ENCODE results near the gene BRD2.

Gene BRD2

GRCh38 chr6:33024521-33024920, 56.1 kb downstream of the BRD2 start:
- Histone ChIP-seq H3K27me3 (peaks cover 21% of the 10 kb centered on the region), H3K9me3 (no peaks in the 10 kb centered on the region)
- no peak for DNase-seq

GRCh38 chr6:33028220-33028849, 59.9 kb downstream of the BRD2 start:
- no peak for TF ChIP-seq CTCF (IDR thresholded peaks at IDR 0.05; ENCODE audit: low read depth, low read length)
- H3K36me3 ChIP-seq, result no peaks in the 10 kb centered on the region
- H3K4me1 ChIP-seq, result no peaks in the 10 kb centered on the region
- no peak overlapping the region for H3K4me3 ChIP-seq (ENCODE audit: low read depth, low read length)
- no peaks in the 10 kb centered on the region for H3K9me3 ChIP-seq
- peaks cover 3% of the 10 kb centered on the region; the same call in 1 of the 2 replicates for H3K27me3 ChIP-seq
- no peak for DNase-seq

More at GRCh38 chr6:33024521-33024920, 56.1 kb downstream of the BRD2 start:
- H3K4me1 ChIP-seq, result no peaks in the 10 kb centered on the region
- TF ChIP-seq CTCF (IDR thresholded peaks at IDR 0.05; ENCODE audit: low read depth, low read length), result no peak
- H3K4me3 ChIP-seq (ENCODE audit: low read depth, low read length), result no peak overlapping the region
- no peaks in the 10 kb centered on the region for H3K36me3 ChIP-seq

GRCh38 chr6:33029328-33030184, 61.2 kb downstream of the BRD2 start:
- no peak for DNase-seq
- H3K4me1 ChIP-seq, result no peaks in the 10 kb centered on the region
- no peak for TF ChIP-seq CTCF (IDR thresholded peaks at IDR 0.05; ENCODE audit: low read depth, low read length)
- H3K9me3 ChIP-seq, result no peaks in the 10 kb centered on the region
- H3K4me3 ChIP-seq (ENCODE audit: low read depth, low read length), result no peak overlapping the region
- H3K36me3 ChIP-seq, result no peaks in the 10 kb centered on the region
- H3K27me3 ChIP-seq, result peaks cover 3% of the 10 kb centered on the region; the same call in 1 of the 2 replicates

GRCh38 chr6:33030245-33030644, 61.9 kb downstream of the BRD2 start:
- no peaks in the 10 kb centered on the region for H3K36me3 ChIP-seq
- no peak for DNase-seq

More at GRCh38 chr6:33030245-33030644, 61.9 kb downstream of the BRD2 start:
- Histone ChIP-seq H3K4me1 (no peaks in the 10 kb centered on the region), H3K4me3 (ENCODE audit: low read depth, low read length) (no peak overlapping the region), H3K27me3 (peaks cover 3% of the 10 kb centered on the region; the same call in 1 of the 2 replicates), H3K9me3 (no peaks in the 10 kb centered on the region)
- no peak for TF ChIP-seq CTCF (IDR thresholded peaks at IDR 0.05; ENCODE audit: low read depth, low read length)

Data from BE2C (cell line).